Heart left ventricle (tissue), 16 donors: Measurements from ENCODE around the gene SELENON. TPM values are rescaled to one million over a fixed set of nuclear protein-coding genes. Genes with fewer than 3 reads are reported as not detected.

Experiments
- ATAC-seq, 4 donors: fragments of 200-7000 bp; cut with Tn5 transposase; one replicate each; pipeline ENCODE4 v1.9.1; 2020 to 2022; ENCODE audit warnings: moderate library complexity in 4 of 4, mild to moderate bottlenecking in 3 of 4, moderate number of reproducible peaks in 1 of 4
- DNase-seq, 5 donors: peaks; one replicate each; pipeline ENCODE4 v3.0.0-alpha.2; 2020
- H3K27ac ChIP-seq, 12 donors: fragments of 200-600 bp; sonication (generic) in 4 of 12; one replicate each; pipeline versions ENCODE4 v1.5.0 to v1.8.0; 2016 to 2022; ENCODE audit warnings: mild to moderate bottlenecking in 2 of 12
- H3K27me3 ChIP-seq, 9 donors: fragments of 200-600 bp; sonication (generic) in 2 of 9; one replicate each; pipeline versions ENCODE4 v1.5.1 to v1.8.0; 2016 to 2022; ENCODE audit warnings: mild to moderate bottlenecking in 3 of 9
- H3K36me3 ChIP-seq, 9 donors: fragments of 200-600 bp; sonication (generic) in 2 of 9; one replicate each; pipeline versions ENCODE4 v1.5.0 to v1.8.0; 2018 to 2022; ENCODE audit warnings: mild to moderate bottlenecking in 2 of 9
- H3K4me1 ChIP-seq, 12 donors: fragments of 200-600 bp; sonication (generic) in 4 of 12; one replicate each; pipeline versions ENCODE4 v1.5.0 to v1.8.0; 2016 to 2022; ENCODE audit warnings: mild to moderate bottlenecking in 3 of 12
- H3K4me3 ChIP-seq, 12 donors: fragments of 200-600 bp; sonication (generic) in 4 of 12; one replicate each; pipeline versions ENCODE4 v1.5.0 to v1.8.0; 2017 to 2022; ENCODE audit warnings: mild to moderate bottlenecking in 9 of 12, moderate library complexity in 4 of 12
- H3K9me3 ChIP-seq, 12 donors: fragments of 200-600 bp; sonication (generic) in 4 of 12; one replicate each; pipeline versions ENCODE4 v1.5.0 to v1.8.0; 2016 to 2022; ENCODE audit warnings: mild to moderate bottlenecking in 1 of 12
- POLR2A ChIP-seq, 2 donors: fragments of 450-650 bp; IDR thresholded peaks; one replicate each; pipeline ENCODE4 v1.6.1; 2017; ENCODE audit warnings: antibody characterized with exemption in 2 of 2, mild to moderate bottlenecking in 2 of 2, moderate library complexity in 2 of 2
- WGBS, 4 donors: extraction: QIAGEN DNeasy Blood & Tissue Kit in 2 of 4; methylation state at CpG; one replicate each; pipeline versions ENCODE4 v1.1.5 to v1.1.7; 2013 to 2018; 5-methylcytosine and 5-hydroxymethylcytosine counted together
- intact Hi-C, 10 donors: fragments of 100-400 bp; cut with DNase I; formaldehyde crosslinking; loops; one replicate each; pipeline versions ENCODE4 v1.11.1 to v1.14.2; 2022
- polyA plus RNA-seq, 2 donors: library from polyadenylated mRNA; stranded (reverse); fragments of 200-250 nt; gene quantifications; one replicate each; pipeline ENCODE4 v1.2.3, GENCODE V29; 2013
- total RNA-seq, 9 donors: library from RNA; depleted of rRNA in 2 of 9; stranded (reverse); fragments of >200 nt in 2 of 9; fragmentation: NEBNext Ultra II Directional in 3 of 9; extraction: Animal tissue kit (Norgen Biotek cat#: 25700) in 3 of 9; gene quantifications; one replicate each; pipeline versions ENCODE4 v1.1.0 to v1.2.4, GENCODE V29; 2016 to 2023
- TF ChIP-seq, protein P1 (sequence below), 12 donors: fragments of 200-600 bp; sonication (generic) in 4 of 12; IDR thresholded peaks; one replicate each; pipeline versions ENCODE4 v1.5.0 to v1.8.0; 2018 to 2022; ENCODE audit warnings: antibody characterized with exemption in 12 of 12, mild to moderate bottlenecking in 5 of 12
- donor health status: ischemic (EF 13 %, LVEDD 7.1; RV severe dilation, severe dysfunction).
- donor health status: healthy with polysubstance abuse.
- donor health status: DM: no; HTN: yes; CAD: no.
- donor health status: DM: no; HTN: no; CAD: no.
- donor health status: ischemic (EF 25% LVEDD 6.9; RV normal size, moderate dysfunction).
- donor health status: ischemic (EF 25% LVEDD 5.7; RV mildly dilated, moderate dysfunction).
- donor health status: healthy.
- donor health status: DM: yes; HTN: yes; CAD: no.
- donor health status: ischemic (EF 35%, LVEDD 5.7; RV mildly dilated, moderate dysfunction).
- donor health status: nonischemic (EF 11% LVEDD 7.7; RV severe dilation, severe dysfunction).
- donor health status: DM: yes; HTN: yes; CAD: no.
- donor health status: PGD.
- donor health status: ischemic (EF 29% LVEDD 5.4; RV normal size, mild dysfunction).
- donor health status: nonischemic (EF 23%, LVEDD 6.1; RV moderate dilation, normal function).

The SELENON gene
- total and polyA plus RNA-seq, 11 donors = 28.9 to 92.3 (median 48.5) TPM

DNA sequence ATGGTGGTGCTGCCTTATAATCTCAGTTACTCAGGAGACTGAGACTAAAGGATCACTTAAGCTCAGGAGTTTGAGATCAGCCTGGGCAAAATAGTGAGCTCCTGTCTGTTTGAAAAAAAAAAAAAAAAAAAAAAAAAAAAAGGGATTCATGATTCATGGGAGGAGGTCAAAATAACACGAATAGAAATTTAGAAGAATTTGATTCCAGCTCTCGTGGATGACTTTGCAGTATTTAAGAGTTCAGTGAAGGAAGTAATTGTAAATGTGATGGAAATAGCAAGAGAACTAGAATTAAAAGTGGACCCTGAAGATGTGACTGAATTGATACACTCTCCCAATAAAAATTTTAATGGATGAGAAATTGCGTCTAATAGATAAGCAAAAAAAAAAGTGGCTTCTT, 43.5 kb downstream of the SELENON start:
- 84 to 95% (median 93%) methylated on average over 3 of the region's 3 CpGs for WGBS, 4 donors
- H3K9me3 ChIP-seq = no peaks in the 10 kb centered on the region
- no peaks in the 10 kb centered on the region for H3K27me3 ChIP-seq
- no peaks in the 10 kb centered on the region for H3K36me3 ChIP-seq
- H3K4me1 ChIP-seq = peaks cover 0 to 8% (median 0%) of the 10 kb centered on the region in 12 donors
- H3K4me3 ChIP-seq = no peak overlapping the region
- no peak overlapping the region for H3K27ac ChIP-seq
- no peak for DNase-seq
- TF ChIP-seq POLR2A (IDR thresholded peaks at IDR 0.05) = no peak
- TF ChIP-seq, protein P1, sequence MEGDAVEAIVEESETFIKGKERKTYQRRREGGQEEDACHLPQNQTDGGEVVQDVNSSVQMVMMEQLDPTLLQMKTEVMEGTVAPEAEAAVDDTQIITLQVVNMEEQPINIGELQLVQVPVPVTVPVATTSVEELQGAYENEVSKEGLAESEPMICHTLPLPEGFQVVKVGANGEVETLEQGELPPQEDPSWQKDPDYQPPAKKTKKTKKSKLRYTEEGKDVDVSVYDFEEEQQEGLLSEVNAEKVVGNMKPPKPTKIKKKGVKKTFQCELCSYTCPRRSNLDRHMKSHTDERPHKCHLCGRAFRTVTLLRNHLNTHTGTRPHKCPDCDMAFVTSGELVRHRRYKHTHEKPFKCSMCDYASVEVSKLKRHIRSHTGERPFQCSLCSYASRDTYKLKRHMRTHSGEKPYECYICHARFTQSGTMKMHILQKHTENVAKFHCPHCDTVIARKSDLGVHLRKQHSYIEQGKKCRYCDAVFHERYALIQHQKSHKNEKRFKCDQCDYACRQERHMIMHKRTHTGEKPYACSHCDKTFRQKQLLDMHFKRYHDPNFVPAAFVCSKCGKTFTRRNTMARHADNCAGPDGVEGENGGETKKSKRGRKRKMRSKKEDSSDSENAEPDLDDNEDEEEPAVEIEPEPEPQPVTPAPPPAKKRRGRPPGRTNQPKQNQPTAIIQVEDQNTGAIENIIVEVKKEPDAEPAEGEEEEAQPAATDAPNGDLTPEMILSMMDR (IDR thresholded peaks at IDR 0.05) = no peak
- no peak for ATAC-seq
- intact Hi-C loops = no loop called here

DNA sequence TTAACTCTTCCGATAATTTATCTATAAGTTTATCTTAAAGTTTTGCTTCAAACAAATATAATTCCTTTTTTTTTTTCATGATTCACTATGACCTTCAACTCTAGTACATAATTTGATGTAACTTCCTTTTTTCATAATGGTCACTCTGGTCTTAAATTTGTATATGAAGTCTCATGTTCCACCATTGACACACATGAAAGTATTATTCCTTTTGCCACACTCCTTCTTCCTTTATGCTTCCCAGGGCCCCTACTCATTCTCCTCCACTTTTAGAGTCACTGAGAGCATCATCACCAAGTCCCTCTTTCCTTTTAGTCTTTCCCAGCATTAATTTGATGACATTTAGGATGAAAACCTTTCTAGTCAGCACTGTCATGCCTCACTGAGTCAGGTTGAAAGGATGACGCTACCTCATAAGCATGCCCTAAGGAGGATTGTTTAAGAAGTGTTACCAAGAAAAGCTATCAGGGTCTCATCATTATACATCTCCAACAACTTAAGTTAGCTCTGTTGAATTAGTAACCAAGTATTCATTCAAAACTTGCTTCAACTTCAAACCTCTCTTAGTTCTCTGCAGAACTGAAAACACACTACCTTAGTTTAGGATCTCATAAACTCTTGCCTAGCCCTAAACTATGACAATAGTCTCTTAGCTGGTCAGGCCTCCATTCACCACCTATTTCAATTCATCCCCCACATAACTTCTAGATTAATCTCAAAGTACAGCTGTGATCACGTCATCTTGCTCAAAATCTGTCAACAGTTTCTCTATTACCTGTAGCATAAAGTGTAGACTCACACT, 44.7 kb downstream of the SELENON start:
- Histone ChIP-seq H3K27me3 (no peaks in the 10 kb centered on the region), H3K36me3 (no peaks in the 10 kb centered on the region), H3K4me1 (peaks cover 0 to 8% (median 0%) of the 10 kb centered on the region in 12 donors), H3K9me3 (no peaks in the 10 kb centered on the region), H3K4me3 (no peak overlapping the region), H3K27ac (no peak overlapping the region)
- DNase-seq (no peak), ATAC-seq (no peak)
- intact Hi-C loops = no loop called here
- WGBS, 4 donors = 93 to 98% (median 95%) methylated on average over 3 of the region's 3 CpGs
- TF ChIP-seq POLR2A (IDR thresholded peaks at IDR 0.05) = no peak
- TF ChIP-seq, protein P1 (IDR thresholded peaks at IDR 0.05) = no peak

DNA sequence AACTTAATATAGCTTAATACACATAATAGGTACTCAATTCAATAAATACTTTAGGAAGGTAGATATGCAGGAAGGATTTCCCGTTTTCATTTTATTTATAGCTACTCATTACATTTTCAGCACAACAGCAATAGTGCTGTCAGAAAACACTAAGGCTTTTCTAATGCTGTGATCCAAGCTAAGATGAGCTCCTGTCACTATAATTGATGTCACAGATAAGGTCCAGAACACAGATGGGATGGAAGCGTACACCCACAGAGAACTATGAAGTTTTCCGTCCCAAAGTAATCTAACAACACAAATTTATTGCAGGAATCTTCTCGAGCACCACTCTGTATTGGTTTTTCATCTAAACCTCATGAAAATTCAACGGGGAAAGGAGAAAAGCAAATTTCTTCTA, 45.7 kb downstream of the SELENON start:
- WGBS, 4 donors = 75 to 81% (median 78%) methylated on average over 5 of the region's 5 CpGs
- intact Hi-C loops = no loop called here

DNA sequence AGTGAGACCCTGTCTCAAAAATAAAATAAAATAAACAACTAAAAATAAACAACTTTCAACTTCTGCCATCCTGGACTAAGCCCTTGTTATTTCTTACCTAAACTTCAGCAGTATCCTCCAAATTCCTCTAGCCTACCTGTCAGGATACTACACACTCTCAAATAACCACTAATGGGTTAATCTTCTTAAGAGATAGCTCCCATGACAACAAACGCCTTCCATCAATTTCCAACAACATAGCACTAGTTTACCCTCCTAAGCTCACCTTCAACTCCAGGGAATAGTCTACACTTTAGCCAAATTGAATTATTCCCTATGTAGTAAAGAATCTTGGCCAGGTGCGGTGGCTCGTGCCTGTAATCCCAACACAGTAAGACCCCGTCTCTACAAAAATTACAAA, 47.9 kb downstream of the SELENON start:
- ATAC-seq (no peak), DNase-seq (no peak)
- H3K4me3 ChIP-seq = no peak overlapping the region
- H3K9me3 ChIP-seq = no peaks in the 10 kb centered on the region
- no peaks in the 10 kb centered on the region for H3K36me3 ChIP-seq
- H3K27me3 ChIP-seq = no peaks in the 10 kb centered on the region
- H3K27ac ChIP-seq = no peak overlapping the region
- intact Hi-C loops = no loop called here
- no peaks in the 10 kb centered on the region for H3K4me1 ChIP-seq
- no peak for TF ChIP-seq POLR2A (IDR thresholded peaks at IDR 0.05)
- TF ChIP-seq, protein P1 (IDR thresholded peaks at IDR 0.05) = no peak
- 68 to 81% (median 77%) methylated on average over 4 of the region's 4 CpGs for WGBS, 4 donors

More for the DNA sequence above, 45.7 kb downstream of the SELENON start:
- TF ChIP-seq, protein P1 (IDR thresholded peaks at IDR 0.05) = no peak
- TF ChIP-seq POLR2A (IDR thresholded peaks at IDR 0.05) = no peak
- ATAC-seq (no peak), DNase-seq (no peak)
- Histone ChIP-seq H3K9me3 (no peaks in the 10 kb centered on the region), H3K4me3 (no peak overlapping the region), H3K4me1 (peaks cover 0 to 8% (median 0%) of the 10 kb centered on the region in 12 donors), H3K27me3 (no peaks in the 10 kb centered on the region), H3K36me3 (no peaks in the 10 kb centered on the region), H3K27ac (no peak overlapping the region)
